ENCODE measurements around the gene FRMD1.

The FRMD1 gene

DNA sequence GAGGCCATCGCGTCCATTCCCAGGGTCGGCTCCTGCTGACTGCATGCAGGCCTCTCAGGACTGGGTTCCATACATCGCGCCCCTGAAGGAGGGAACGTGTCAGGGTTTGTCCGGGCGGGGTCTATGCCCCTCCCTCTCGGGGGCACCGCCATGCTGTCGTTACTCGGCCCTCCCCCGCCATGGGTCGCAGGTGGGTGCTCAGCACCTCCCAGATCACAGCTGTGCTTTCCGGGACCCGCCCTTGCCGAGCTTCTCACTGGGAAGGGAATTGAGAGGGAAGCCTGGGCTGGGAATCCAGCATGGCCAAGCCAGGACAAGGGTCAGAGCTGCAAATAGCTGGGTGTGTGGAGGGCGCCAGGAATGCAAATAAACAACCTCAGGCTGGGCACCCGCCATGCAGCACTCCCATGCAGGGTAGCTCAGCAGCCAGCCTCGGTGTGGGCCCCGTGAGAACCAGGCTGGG, at the start of gene FRMD1:
FRMD1 (minus strand) TSS at position 270 of the 463 bp plus-strand sequence; CDS start at position 152, 118 bp downstream.
- H3K4me1 Mint-ChIP-seq: no peaks in the 10 kb centered on the region
- H3K27ac Mint-ChIP-seq (ENCODE audit: low read depth): no peak within 1 kb of the TSS
- no peak for ATAC-seq (replicated peaks; ENCODE audit: extremely low read depth, poor library complexity, severe bottlenecking)
- H3K27me3 Mint-ChIP-seq: no peaks in the 10 kb centered on the region
- H3K36me3 Mint-ChIP-seq (ENCODE audit: insufficient read depth): no peaks in the 10 kb centered on the region
- H3K4me3 Mint-ChIP-seq: no peak within 1 kb of the TSS
- H3K9me3 Mint-ChIP-seq: no peaks in the 10 kb centered on the region
- DNase-seq (ENCODE audit: low spot score in 2 of 2): no peak

DNA sequence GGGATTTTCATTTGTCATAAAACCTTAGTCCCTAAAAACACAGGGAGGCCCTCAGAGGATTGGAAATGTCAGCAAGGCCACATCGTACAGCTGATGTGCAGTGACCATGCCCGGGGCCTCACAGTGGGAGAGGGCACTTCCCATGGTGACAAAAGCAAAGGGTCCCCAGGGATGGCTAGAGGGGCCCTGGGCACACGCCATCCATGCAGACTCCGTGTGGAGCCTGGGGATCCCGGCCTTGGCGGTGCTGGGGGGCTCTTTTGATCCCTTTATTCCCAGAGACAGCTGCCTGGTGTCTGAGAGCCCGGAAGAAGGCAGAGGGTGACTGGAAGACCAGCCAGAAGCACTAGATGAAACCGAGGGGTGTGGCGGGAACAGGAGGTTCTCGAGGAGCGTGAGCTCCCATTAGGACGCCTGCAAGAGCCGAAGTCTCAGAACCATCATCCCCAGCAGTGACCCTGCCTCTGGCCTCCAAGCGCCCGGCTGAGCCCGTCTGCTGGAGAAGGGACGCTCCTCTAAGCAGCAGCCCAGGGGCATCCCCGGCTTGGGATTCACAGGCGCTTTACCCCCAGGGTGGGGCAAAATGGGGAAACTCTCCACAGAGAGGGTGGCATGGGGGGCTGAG, 49.1 kb upstream of the FRMD1 start:
- no peaks in the 10 kb centered on the region for H3K9me3 Mint-ChIP-seq
- H3K4me3 Mint-ChIP-seq: no peak overlapping the region
- peaks cover 15% of the 10 kb centered on the region for H3K27me3 Mint-ChIP-seq
- ATAC-seq (replicated peaks; ENCODE audit: extremely low read depth, poor library complexity, severe bottlenecking) (no peak), DNase-seq (ENCODE audit: low spot score in 2 of 2) (no peak)
- no peaks in the 10 kb centered on the region for H3K4me1 Mint-ChIP-seq
- H3K36me3 Mint-ChIP-seq (ENCODE audit: insufficient read depth): no peaks in the 10 kb centered on the region
- H3K27ac Mint-ChIP-seq (ENCODE audit: low read depth): no peak overlapping the region

DNA sequence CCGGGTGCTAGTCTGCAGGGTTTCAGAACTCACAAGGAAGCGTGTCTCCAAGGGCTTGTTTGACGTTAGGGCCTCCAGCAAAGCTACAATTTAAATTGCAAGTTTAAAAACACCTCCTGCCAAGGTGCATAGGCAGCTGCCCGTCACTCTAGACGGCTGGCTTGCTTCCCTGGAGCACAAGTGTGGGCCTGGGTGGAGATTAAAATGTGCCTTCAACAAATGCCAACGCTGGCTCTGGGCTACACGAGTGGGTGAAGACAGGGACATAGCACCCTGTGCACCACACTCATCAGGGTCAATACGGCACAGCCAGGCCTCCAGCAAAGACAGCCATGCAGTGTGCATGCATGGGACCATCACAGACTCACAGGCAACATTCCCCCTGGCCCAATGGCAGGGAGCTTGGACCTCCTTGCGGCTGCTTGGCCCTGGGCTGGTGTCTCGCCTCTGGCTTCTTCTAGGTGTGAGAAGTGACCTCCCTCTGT, 48.4 kb upstream of the FRMD1 start:
- DNase-seq (ENCODE audit: low spot score in 2 of 2) (no peak), ATAC-seq (replicated peaks; ENCODE audit: extremely low read depth, poor library complexity, severe bottlenecking) (no peak)
- Mint-ChIP-seq H3K4me1 (no peaks in the 10 kb centered on the region), H3K27me3 (peaks cover 15% of the 10 kb centered on the region), H3K36me3 (ENCODE audit: insufficient read depth) (no peaks in the 10 kb centered on the region), H3K9me3 (no peaks in the 10 kb centered on the region), H3K27ac (ENCODE audit: low read depth) (no peak overlapping the region), H3K4me3 (no peak overlapping the region)

DNA sequence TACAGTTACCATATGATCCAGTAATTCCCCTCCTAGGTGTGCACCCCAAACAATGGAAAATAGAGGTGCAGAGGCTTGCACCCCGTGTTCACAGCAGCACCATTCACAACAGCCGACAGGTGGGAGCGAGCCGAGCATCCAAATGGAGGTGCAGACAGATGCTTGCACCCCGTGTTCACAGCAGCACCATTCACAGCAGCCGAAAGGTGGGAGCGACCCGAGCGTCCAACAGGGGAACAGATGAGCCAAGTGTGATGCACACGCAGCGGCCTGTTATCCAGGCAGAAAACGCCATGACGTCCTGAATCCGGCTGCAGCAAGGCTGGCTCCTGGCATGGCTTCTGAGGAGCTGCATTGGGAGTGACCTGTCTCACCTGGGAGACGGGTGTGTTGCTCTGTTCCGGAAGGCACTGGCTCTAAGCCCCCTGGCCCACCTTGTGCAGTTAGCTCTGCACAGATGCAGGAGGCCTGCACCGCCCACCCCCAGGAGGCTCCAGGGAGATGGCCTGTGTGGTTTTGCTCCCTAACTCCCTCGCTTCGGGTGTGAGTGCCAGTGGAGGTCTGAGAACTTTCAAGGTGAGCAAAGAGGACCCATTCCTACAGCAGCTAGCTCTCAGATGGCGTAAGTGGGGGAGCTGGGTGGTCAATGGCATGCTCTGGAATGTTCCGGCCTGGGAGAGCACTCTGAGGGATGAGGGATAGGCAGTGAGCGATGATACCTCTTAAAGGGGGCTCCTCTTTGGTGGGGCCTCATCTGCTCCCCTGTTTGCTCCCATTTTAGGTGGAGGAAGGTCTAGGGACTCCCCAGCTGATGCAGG, 47.8 kb upstream of the FRMD1 start:
- H3K27ac Mint-ChIP-seq (ENCODE audit: low read depth): no peak overlapping the region
- H3K36me3 Mint-ChIP-seq (ENCODE audit: insufficient read depth): no peaks in the 10 kb centered on the region
- H3K9me3 Mint-ChIP-seq: no peaks in the 10 kb centered on the region
- DNase-seq (ENCODE audit: low spot score in 2 of 2) (no peak), ATAC-seq (replicated peaks; ENCODE audit: extremely low read depth, poor library complexity, severe bottlenecking) (no peak)
- H3K4me3 Mint-ChIP-seq: no peak overlapping the region
- H3K27me3 Mint-ChIP-seq: peaks cover 9% of the 10 kb centered on the region
- no peaks in the 10 kb centered on the region for H3K4me1 Mint-ChIP-seq

DNA sequence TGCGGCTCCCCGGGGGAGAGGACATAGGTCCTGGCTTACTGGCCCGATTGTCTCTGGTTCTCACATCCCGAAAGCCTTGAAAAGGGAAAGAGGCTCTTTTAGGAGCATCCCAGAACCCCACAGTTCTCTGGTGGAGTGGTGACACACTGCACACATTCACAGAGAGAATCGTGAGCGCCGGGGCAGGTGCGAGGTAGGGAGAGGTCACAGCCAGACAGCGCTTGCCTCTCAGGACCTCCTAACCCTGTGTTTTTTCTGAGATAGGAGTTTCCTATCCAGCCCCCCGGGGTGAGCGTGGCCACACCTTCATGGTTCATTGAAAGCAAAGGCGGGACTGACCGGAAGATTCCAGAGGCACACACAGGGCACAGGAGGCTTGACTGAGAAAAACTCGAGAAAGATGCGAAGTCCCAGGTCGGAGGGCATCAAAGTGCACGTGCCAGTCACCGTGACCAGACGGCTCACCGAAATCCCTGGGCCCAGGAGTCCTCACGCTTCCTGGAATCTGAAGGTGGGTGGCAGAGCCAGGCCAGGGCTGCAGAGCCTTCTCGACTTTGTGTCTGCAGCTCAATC, 46.5 kb upstream of the FRMD1 start:
- Mint-ChIP-seq H3K27me3 (no peaks in the 10 kb centered on the region), H3K9me3 (no peaks in the 10 kb centered on the region), H3K4me3 (no peak overlapping the region), H3K27ac (ENCODE audit: low read depth) (no peak overlapping the region), H3K36me3 (ENCODE audit: insufficient read depth) (no peaks in the 10 kb centered on the region), H3K4me1 (no peaks in the 10 kb centered on the region)
- ATAC-seq (replicated peaks; ENCODE audit: extremely low read depth, poor library complexity, severe bottlenecking): no peak
- peak in 1 of 2 donors; percentile 8 for DNase-seq (ENCODE audit: low spot score in 2 of 2)

DNA sequence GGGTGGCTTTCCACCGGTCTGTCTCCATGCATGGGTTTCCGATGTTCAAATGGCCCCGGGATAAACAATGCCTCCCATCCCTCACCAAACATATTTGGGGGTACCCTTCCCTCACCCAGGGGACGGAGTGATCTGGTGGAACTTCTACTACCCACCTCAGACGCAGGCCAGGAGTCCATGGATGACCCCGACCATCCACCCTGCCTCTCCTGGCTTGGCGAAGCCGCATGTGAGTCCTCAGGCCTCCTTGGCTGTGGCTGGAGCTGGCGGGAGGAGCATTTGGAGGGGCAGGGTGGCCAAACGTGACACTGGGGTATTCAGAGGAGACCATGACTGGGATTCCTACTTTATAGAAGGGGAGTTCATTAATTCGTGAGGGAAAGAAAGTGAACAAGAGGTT, 45.9 kb upstream of the FRMD1 start:
- Mint-ChIP-seq H3K4me3 (no peak overlapping the region), H3K4me1 (no peaks in the 10 kb centered on the region), H3K27me3 (no peaks in the 10 kb centered on the region), H3K27ac (ENCODE audit: low read depth) (no peak overlapping the region), H3K9me3 (no peaks in the 10 kb centered on the region), H3K36me3 (ENCODE audit: insufficient read depth) (no peaks in the 10 kb centered on the region)
- ATAC-seq (replicated peaks; ENCODE audit: extremely low read depth, poor library complexity, severe bottlenecking) (no peak), DNase-seq (ENCODE audit: low spot score in 2 of 2) (no peak)

DNA sequence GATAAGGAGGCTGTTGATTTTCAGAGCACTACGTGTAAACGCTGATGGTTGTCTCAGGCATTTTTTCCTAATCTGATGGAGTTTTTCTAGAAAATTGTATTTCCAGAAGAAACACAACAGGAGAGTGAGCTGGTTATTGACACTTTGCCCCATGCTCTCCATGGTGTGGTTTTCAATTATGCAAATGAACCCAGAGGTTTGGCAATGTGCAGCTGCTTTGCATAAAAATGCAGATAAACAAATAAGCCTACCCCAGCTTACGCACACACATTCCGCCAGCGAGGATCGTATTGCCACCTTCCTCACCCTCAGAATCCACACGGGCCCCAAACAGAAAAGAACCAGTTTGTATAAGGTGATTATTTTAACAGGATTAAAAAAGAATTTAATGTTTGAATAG, 45.1 kb upstream of the FRMD1 start:
- no peaks in the 10 kb centered on the region for H3K36me3 Mint-ChIP-seq (ENCODE audit: insufficient read depth)
- no peak overlapping the region for H3K4me3 Mint-ChIP-seq
- H3K4me1 Mint-ChIP-seq: no peaks in the 10 kb centered on the region

DNA sequence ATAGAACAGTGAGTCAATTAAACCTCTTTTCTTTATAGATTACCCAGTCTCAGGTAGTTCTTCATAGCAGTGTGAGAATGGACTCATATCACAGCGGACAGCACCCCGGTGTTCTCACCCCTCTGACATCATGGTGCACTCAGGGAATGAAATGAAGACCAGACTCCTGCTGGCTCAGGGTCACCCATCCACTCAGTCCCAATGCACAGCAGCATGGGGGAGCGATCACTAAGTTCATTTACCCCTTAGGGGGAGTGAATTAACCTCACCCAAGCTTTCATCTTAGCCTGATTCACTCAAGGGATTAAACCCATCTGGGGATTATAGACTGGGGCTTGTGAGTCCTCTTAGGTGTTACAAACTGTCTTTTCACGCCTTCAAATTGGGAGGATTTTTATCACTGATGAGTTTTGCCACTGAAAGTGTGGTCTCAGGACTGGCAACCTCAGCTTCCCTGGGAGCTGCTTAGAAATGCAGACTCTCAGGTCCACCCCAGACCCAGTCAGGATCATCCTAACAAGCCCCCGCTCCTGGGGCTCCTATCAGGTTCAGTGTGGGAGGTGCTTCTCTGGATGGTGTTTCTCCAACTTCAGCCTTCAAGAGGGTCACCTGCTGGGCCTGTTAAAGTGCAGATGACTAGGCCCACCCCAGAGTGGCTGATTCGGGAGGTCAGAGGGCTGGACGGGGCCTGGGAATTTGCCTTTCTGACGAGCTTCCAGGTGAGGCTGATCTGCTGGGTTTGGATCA, 44.3 kb upstream of the FRMD1 start:
- H3K27me3 Mint-ChIP-seq: no peaks in the 10 kb centered on the region
- H3K36me3 Mint-ChIP-seq (ENCODE audit: insufficient read depth): no peaks in the 10 kb centered on the region
- H3K27ac Mint-ChIP-seq (ENCODE audit: low read depth): no peak overlapping the region
- DNase-seq (ENCODE audit: low spot score in 2 of 2) (no peak), ATAC-seq (replicated peaks; ENCODE audit: extremely low read depth, poor library complexity, severe bottlenecking) (no peak)
- H3K9me3 Mint-ChIP-seq: no peaks in the 10 kb centered on the region
- H3K4me1 Mint-ChIP-seq: no peaks in the 10 kb centered on the region
- H3K4me3 Mint-ChIP-seq: no peak overlapping the region

More for the DNA sequence above, 45.1 kb upstream of the FRMD1 start:
- ATAC-seq (replicated peaks; ENCODE audit: extremely low read depth, poor library complexity, severe bottlenecking) (no peak), DNase-seq (ENCODE audit: low spot score in 2 of 2) (no peak)
- H3K9me3 Mint-ChIP-seq: no peaks in the 10 kb centered on the region
- H3K27me3 Mint-ChIP-seq: no peaks in the 10 kb centered on the region
- H3K27ac Mint-ChIP-seq (ENCODE audit: low read depth): no peak overlapping the region

DNA sequence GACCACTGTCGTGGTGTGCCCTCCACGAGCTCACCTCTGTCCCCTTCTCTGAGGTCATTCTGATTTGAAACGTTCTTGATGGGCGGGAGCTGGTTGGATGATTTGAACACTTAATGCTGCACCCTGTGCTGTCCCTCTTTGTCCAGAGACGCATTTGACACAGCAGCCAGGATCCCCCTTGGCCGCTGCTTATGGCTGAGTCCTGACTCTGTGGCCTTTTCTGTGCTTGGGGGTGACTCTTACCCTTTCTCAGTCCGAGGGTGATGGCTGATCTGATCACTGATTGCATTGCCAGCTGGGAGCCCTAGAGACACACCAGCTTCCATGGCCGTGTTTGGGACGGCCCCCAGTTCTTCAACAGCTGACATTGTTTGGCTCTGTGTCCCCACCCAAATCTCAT, 43.5 kb upstream of the FRMD1 start:
- H3K27me3 Mint-ChIP-seq: no peaks in the 10 kb centered on the region

DNA sequence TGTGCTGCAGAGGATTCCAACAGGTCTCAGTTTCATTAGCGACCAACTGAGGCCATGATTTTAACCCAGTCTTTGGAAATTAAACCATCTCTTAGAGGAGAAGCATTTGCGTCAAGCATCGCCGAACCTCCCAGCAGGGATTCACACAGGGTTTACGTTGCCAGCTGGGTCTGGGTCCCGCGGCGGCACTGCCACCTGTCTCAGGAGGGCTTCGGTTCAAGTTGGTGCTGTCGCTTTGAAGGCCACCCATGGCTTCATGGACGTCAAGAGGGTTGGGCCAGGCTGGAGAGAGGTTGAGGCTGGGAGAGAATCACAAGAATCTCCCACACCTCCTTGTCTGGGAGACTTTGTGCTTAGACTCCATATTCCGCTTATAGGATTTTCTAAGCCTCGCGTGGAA, 43.0 kb upstream of the FRMD1 start:
- Mint-ChIP-seq H3K36me3 (ENCODE audit: insufficient read depth) (no peaks in the 10 kb centered on the region), H3K9me3 (no peaks in the 10 kb centered on the region), H3K27me3 (no peaks in the 10 kb centered on the region), H3K27ac (ENCODE audit: low read depth) (no peak overlapping the region), H3K4me1 (no peaks in the 10 kb centered on the region), H3K4me3 (no peak overlapping the region)
- ATAC-seq (replicated peaks; ENCODE audit: extremely low read depth, poor library complexity, severe bottlenecking): no peak
- DNase-seq (ENCODE audit: low spot score in 2 of 2): peak in 1 of 2 donors; percentile 6

More for the DNA sequence above, 43.5 kb upstream of the FRMD1 start:
- Mint-ChIP-seq H3K4me1 (no peaks in the 10 kb centered on the region), H3K27ac (ENCODE audit: low read depth) (no peak overlapping the region), H3K36me3 (ENCODE audit: insufficient read depth) (no peaks in the 10 kb centered on the region), H3K4me3 (no peak overlapping the region), H3K9me3 (no peaks in the 10 kb centered on the region)
- ATAC-seq (replicated peaks; ENCODE audit: extremely low read depth, poor library complexity, severe bottlenecking) (no peak), DNase-seq (ENCODE audit: low spot score in 2 of 2) (peak in 1 of 2 donors; percentile 2)

DNA sequence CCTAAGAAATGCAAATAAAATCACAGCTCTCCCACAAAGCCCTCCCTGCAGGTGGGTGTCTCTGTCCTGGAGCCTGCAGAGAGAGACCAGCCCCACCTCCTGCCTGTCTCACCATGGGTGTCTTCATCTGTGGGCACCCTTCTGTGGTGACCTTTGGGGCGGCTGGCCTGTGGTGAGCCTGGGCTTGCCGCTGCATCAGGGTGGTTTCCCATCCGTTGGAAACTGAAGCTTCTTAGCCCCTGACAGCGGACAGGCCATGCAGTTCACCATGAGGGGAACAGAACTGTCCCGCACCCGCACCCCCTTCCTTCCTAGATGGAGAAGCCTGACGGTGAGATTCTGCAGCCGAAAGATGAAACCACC, 42.3 kb upstream of the FRMD1 start:
- no peak overlapping the region for H3K4me3 Mint-ChIP-seq
- ATAC-seq (replicated peaks; ENCODE audit: extremely low read depth, poor library complexity, severe bottlenecking): no peak

More for the DNA sequence above, 42.3 kb upstream of the FRMD1 start:
- Mint-ChIP-seq H3K36me3 (ENCODE audit: insufficient read depth) (no peaks in the 10 kb centered on the region), H3K4me1 (no peaks in the 10 kb centered on the region), H3K27ac (ENCODE audit: low read depth) (no peak overlapping the region), H3K9me3 (no peaks in the 10 kb centered on the region), H3K27me3 (no peaks in the 10 kb centered on the region)
- DNase-seq (ENCODE audit: low spot score in 2 of 2): peak in 1 of 2 donors; percentile 3

Data from central memory CD8-positive, alpha-beta T cell (primary cell).